Keratinocyte (primary cell): Measurements from ENCODE around the gene RMP24.

Experiments
- CTCF ChIP-seq, 3 experiments: IDR thresholded peaks in 1 of 3; conservative IDR thresholded peaks in 1 of 3; optimal IDR thresholded peaks in 1 of 3; 2 replicates in 2 of 3; 3 replicates in 1 of 3; pipeline versions ENCODE3 to v1.5.1; 2011; ENCODE audit warnings: low read length in 3 of 3, mild to moderate bottlenecking in 3 of 3, moderate library complexity in 2 of 3, control low read depth in 1 of 3, inconsistent platforms in 1 of 3; ENCODE audit not compliant: insufficient read depth in 2 of 3; ENCODE audit errors: extremely low read depth in 1 of 3
- EZH2 ChIP-seq: IDR thresholded peaks from one replicate; pipeline ENCODE4 v1.6.1; 2012; ENCODE audit warnings: inconsistent platforms, mild to moderate bottlenecking, low read length, moderate library complexity

DNA sequence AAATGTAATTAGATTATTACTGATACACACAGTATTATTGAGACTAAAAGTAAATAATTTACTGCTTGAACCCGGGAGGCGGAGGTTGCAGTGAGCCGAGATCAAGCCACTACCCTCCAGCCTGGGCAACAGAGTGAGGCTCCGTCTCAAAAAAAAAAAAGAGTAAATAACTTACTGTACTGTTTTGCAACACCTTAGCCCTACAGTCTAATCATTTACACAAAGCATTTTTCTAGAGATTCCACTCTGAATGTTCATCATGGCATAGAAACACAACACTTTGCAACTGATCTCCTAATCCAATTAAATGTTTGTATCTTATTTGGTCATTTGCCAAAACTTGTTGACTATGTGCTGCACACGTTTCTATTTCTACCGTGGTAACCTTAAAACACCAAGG is 23.4 kb upstream of the RMP24 start:
- TF ChIP-seq EZH2 (no peak), CTCF (optimal IDR thresholded peaks at IDR 0.05 in 1 of 3, IDR thresholded peaks at IDR 0.05 in 1 of 3, conservative IDR thresholded peaks at IDR 0.05 in 1 of 3; ENCODE audit: extremely low read depth in 1 of 3, insufficient read depth in 2 of 3, low read length in 3 of 3) (no peak)
